Keratinocyte (primary cell): ENCODE results near the gene RFX7. TPM values are rescaled to one million over a fixed set of nuclear protein-coding genes. Genes with fewer than 3 reads are reported as not detected.

ENCODE experiments used
- DNase-seq: peaks from one replicate; pipeline ENCODE4 v3.0.0-alpha.2; 2011; ENCODE audit warnings: low read depth, missing footprints, low spot score
- FAIRE-seq: peaks from 2 replicates; lab custom pipeline; 2011; peaks lifted over from hg19 to GRCh38; lab: Jason Lieb, UNC
- H2AFZ ChIP-seq: 2 replicates; pipeline ENCODE4 v1.6.0; 2012; ENCODE audit warnings: low read length, control low read depth, inconsistent platforms; ENCODE audit not compliant: control insufficient read depth
- H3K27ac ChIP-seq: 2 replicates; pipeline ENCODE4 v1.5.1; 2011; ENCODE audit warnings: low read length; ENCODE audit not compliant: control insufficient read depth, insufficient read depth
- H3K27me3 ChIP-seq: 3 replicates; pipeline ENCODE4 v1.6.0; 2011; ENCODE audit warnings: low read length; ENCODE audit not compliant: control insufficient read depth, insufficient read depth; ENCODE audit errors: extremely low read depth
- H3K36me3 ChIP-seq, 2 experiments: 2 replicates in 1 of 2; 3 replicates in 1 of 2; pipeline ENCODE4 v1.5.1; 2011; ENCODE audit warnings: low read length in 2 of 2, mild to moderate bottlenecking in 1 of 2; ENCODE audit not compliant: control insufficient read depth in 2 of 2, insufficient read depth in 2 of 2; ENCODE audit errors: extremely low read depth in 1 of 2
- H3K4me1 ChIP-seq: 3 replicates; pipeline ENCODE4 v1.5.1; 2011; ENCODE audit warnings: low read length; ENCODE audit not compliant: control insufficient read depth, insufficient read depth; ENCODE audit errors: extremely low read depth
- H3K4me2 ChIP-seq: 3 replicates; pipeline ENCODE4 v1.6.0; 2011; ENCODE audit warnings: low read depth, low read length; ENCODE audit not compliant: control insufficient read depth, insufficient read depth; ENCODE audit errors: extremely low read depth
- H3K4me3 ChIP-seq, 3 experiments: fragments of 200-600 bp in 1 of 3; sonication (generic) in 1 of 3; 2 replicates in 2 of 3; 3 replicates in 1 of 3; pipeline ENCODE4 v1.5.1; 2011 to 2016; ENCODE audit warnings: low read length in 3 of 3, mild to moderate bottlenecking in 3 of 3, control low read depth in 2 of 3, inconsistent platforms in 1 of 3, low read depth in 1 of 3, mixed read lengths in 1 of 3, mixed run types in 1 of 3, moderate library complexity in 1 of 3; ENCODE audit not compliant: control insufficient read depth in 2 of 3, insufficient read depth in 2 of 3; ENCODE audit errors: extremely low read depth in 1 of 3
- H3K79me2 ChIP-seq: 2 replicates; pipeline ENCODE4 v1.6.0; 2012; ENCODE audit warnings: low read length; ENCODE audit not compliant: control insufficient read depth, insufficient read depth
- H3K9ac ChIP-seq: 3 replicates; pipeline ENCODE4 v1.6.0; 2011; ENCODE audit warnings: low read length; ENCODE audit not compliant: control insufficient read depth, insufficient read depth; ENCODE audit errors: extremely low read depth
- H3K9me1 ChIP-seq: 3 replicates; pipeline ENCODE4 v1.6.0; 2011; ENCODE audit warnings: low read length; ENCODE audit not compliant: control insufficient read depth, insufficient read depth; ENCODE audit errors: extremely low read depth
- H3K9me3 ChIP-seq: 2 replicates; pipeline ENCODE4 v1.5.1; 2012; ENCODE audit warnings: low read depth, low read length; ENCODE audit not compliant: control insufficient read depth
- H4K20me1 ChIP-seq: 3 replicates; pipeline ENCODE4 v1.6.0; 2011; ENCODE audit warnings: low read length; ENCODE audit not compliant: control insufficient read depth, insufficient read depth; ENCODE audit errors: extremely low read depth
- CTCF ChIP-seq, 3 experiments: IDR thresholded peaks in 1 of 3; conservative IDR thresholded peaks in 1 of 3; optimal IDR thresholded peaks in 1 of 3; 2 replicates in 2 of 3; 3 replicates in 1 of 3; pipeline versions ENCODE3 to v1.5.1; 2011; ENCODE audit warnings: low read length in 3 of 3, mild to moderate bottlenecking in 3 of 3, moderate library complexity in 2 of 3, control low read depth in 1 of 3, inconsistent platforms in 1 of 3; ENCODE audit not compliant: insufficient read depth in 2 of 3; ENCODE audit errors: extremely low read depth in 1 of 3
- EZH2 ChIP-seq: IDR thresholded peaks from one replicate; pipeline ENCODE4 v1.6.1; 2012; ENCODE audit warnings: inconsistent platforms, mild to moderate bottlenecking, low read length, moderate library complexity
- dilution Hi-C: fragments of 300-500 bp; cut with MboI; formaldehyde crosslinking; loops from one replicate; pipeline ENCODE4 v1.7.0; 2020; ENCODE audit warnings: low sequenced_read_pairs; ENCODE audit not compliant: extremely low pct_ligation_motif_present
- polyA plus RNA-seq, 5 experiments: library from polyadenylated mRNA; depleted of rRNA in 3 of 5; stranded (reverse) in 3 of 5; stranded (forward) in 1 of 5; unstranded in 1 of 5; fragments of >200 nt; gene quantifications; 1 replicate in 1 of 5; 2 replicates in 3 of 5; 3 replicates in 1 of 5; pipeline versions ENCODE4 v1.2.1 to v1.2.3, GENCODE V29; 2011 to 2012; ENCODE audit warnings: missing spikeins in 2 of 5, low read depth in 1 of 5, low replicate concordance in 1 of 5

RFX7 gene
- polyA plus RNA-seq, 1 donor (not counting 4 experiments of a cell fraction or from before 2014, with no cell fraction given) = 16.3 TPM

GRCh38 chr15:56207711-56208110 is 36.0 kb downstream of the RFX7 start:
- Histone ChIP-seq H3K36me3 (no peaks in the 10 kb centered on the region), H2AFZ (no peak overlapping the region), H3K4me2 (no peak overlapping the region), H3K9ac (no peak overlapping the region), H3K9me3 (no peaks in the 10 kb centered on the region), H3K27me3 (no peaks in the 10 kb centered on the region), H3K9me1 (no peaks in the 10 kb centered on the region), H3K79me2 (peaks cover 99% of the 10 kb centered on the region), H3K27ac (no peak overlapping the region), H4K20me1 (peaks cover 3% of the 10 kb centered on the region), H3K4me3 (no peak overlapping the region), H3K4me1 (peaks cover 14% of the 10 kb centered on the region)
- dilution Hi-C loops = no loop called here
- TF ChIP-seq EZH2 (no peak), CTCF (optimal IDR thresholded peaks at IDR 0.05 in 1 of 3, IDR thresholded peaks at IDR 0.05 in 1 of 3, conservative IDR thresholded peaks at IDR 0.05 in 1 of 3; ENCODE audit: extremely low read depth in 1 of 3, insufficient read depth in 2 of 3, low read length in 3 of 3) (no peak)
- DNase-seq (no peak), FAIRE-seq (no peak)

GRCh38 chr15:56207092-56207491 is 36.6 kb downstream of the RFX7 start:
- dilution Hi-C loops = no loop called here
- H3K9ac ChIP-seq = no peak overlapping the region
- peaks cover 0 to 3% of the 10 kb centered on the region in 2 experiments for H3K36me3 ChIP-seq
- H2AFZ ChIP-seq = no peak overlapping the region
- H3K4me3 ChIP-seq = no peak overlapping the region
- H3K27ac ChIP-seq = no peak overlapping the region
- no peaks in the 10 kb centered on the region for H3K9me1 ChIP-seq
- H3K27me3 ChIP-seq = no peaks in the 10 kb centered on the region
- H3K4me1 ChIP-seq = peaks cover 14% of the 10 kb centered on the region
- peaks cover 99% of the 10 kb centered on the region for H3K79me2 ChIP-seq
- no peak for FAIRE-seq
- H3K4me2 ChIP-seq = no peak overlapping the region
- no peak for TF ChIP-seq EZH2
- no peak for TF ChIP-seq CTCF (optimal IDR thresholded peaks at IDR 0.05 in 1 of 3, IDR thresholded peaks at IDR 0.05 in 1 of 3, conservative IDR thresholded peaks at IDR 0.05 in 1 of 3; ENCODE audit: extremely low read depth in 1 of 3, insufficient read depth in 2 of 3, low read length in 3 of 3)
- no peaks in the 10 kb centered on the region for H3K9me3 ChIP-seq
- peaks cover 3% of the 10 kb centered on the region for H4K20me1 ChIP-seq
- DNase-seq = no peak
